Thoracic aorta (tissue), 2 donors: Measurements from ENCODE around the gene ZMIZ1. TPM values are rescaled to one million over a fixed set of nuclear protein-coding genes. Genes with fewer than 3 reads are reported as not detected.

Experiments used
- ATAC-seq: fragments of 150-250 bp; one replicate; pipeline ENCODE4 v1.8.0; 2017; ENCODE audit warnings: low read depth; ENCODE audit not compliant: insufficient number of reproducible peaks, low FRiP score
- DNase-seq: peaks from one replicate; pipeline ENCODE4 v3.0.0-alpha.2; 2020; ENCODE audit warnings: low spot score
- H3K27ac ChIP-seq, 2 donors: fragments of 200-600 bp; sonication (generic); 1 replicate in 1 of 2; 2 replicates in 1 of 2; pipeline ENCODE4 v1.5.1; 2016; ENCODE audit warnings: mild to moderate bottlenecking in 2 of 2, moderate library complexity in 2 of 2
- H3K27me3 ChIP-seq: fragments of 200-600 bp; sonication (generic); replicated peaks from 2 replicates; pipeline ENCODE4 v1.6.0; 2016; ENCODE audit warnings: mild to moderate bottlenecking; ENCODE audit not compliant: insufficient read depth
- H3K36me3 ChIP-seq: fragments of 200-600 bp; sonication (generic); one replicate; pipeline ENCODE4 v1.5.1; 2016
- H3K4me1 ChIP-seq, 2 donors: fragments of 200-600 bp; sonication (generic); 1 replicate in 1 of 2; 2 replicates in 1 of 2; pipeline versions ENCODE4 v1.5.1 to v1.6.0; 2016; ENCODE audit warnings: low read depth in 2 of 2, mild to moderate bottlenecking in 1 of 2; ENCODE audit not compliant: control insufficient read depth in 1 of 2
- H3K4me3 ChIP-seq: fragments of 200-600 bp; sonication (generic); 2 replicates; pipeline ENCODE4 v1.5.1; 2016; ENCODE audit warnings: mild to moderate bottlenecking
- H3K9me3 ChIP-seq: fragments of 200-600 bp; sonication (generic); 2 replicates; pipeline ENCODE4 v1.5.1; 2016
- total RNA-seq, 2 donors: library from RNA; depleted of rRNA; stranded (reverse); fragments of >200 nt; gene quantifications; one replicate each; pipeline versions ENCODE4 v1.1.0 to v1.2.3, GENCODE V29; 2016
- TF ChIP-seq, protein P1 (sequence below): fragments of 200-600 bp; sonication (generic); IDR thresholded peaks from one replicate; pipeline ENCODE4 v1.5.1; 2019; ENCODE audit warnings: antibody characterized with exemption

Gene ZMIZ1
- total RNA-seq, 2 donors from 2014 or later = 57.8 to 81.6 TPM

DNA sequence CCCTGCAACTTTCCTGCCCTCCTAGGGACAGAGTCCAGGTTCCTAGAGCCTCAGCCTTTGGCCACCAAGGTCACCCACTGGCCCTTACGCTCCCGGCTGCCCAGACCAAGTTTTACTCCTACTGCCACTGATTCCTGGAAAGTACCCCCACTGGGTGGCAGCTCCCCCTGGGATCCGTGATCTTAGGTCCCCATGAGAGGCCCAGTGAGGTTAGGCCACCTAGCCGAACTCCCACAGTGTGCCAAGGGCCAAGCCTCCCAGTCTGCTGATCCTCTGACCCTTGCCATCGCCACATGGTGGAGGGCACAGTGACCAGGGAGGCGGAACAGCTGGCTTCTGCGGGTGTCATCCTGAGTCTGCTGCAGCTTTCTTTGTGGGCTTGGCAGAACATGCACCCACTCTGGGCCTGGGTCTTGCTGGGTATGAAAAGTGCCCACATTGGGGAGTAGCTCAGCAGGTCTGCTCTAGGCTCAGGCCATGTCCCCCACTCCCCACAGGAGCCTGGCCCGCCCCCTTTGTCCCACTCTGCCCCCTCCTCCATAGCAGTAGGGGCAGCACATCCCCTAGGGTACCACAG, 238.0 kb downstream of the ZMIZ1 start:
- Histone ChIP-seq H3K27ac (no peak overlapping the region), H3K36me3 (peaks cover 68% of the 10 kb centered on the region), H3K9me3 (no peaks in the 10 kb centered on the region), H3K4me1 (no peaks in the 10 kb centered on the region), H3K27me3 (no peaks in the 10 kb centered on the region), H3K4me3 (no peak overlapping the region)
- no peak for ATAC-seq
- DNase-seq = no peak
- TF ChIP-seq, protein P1, sequence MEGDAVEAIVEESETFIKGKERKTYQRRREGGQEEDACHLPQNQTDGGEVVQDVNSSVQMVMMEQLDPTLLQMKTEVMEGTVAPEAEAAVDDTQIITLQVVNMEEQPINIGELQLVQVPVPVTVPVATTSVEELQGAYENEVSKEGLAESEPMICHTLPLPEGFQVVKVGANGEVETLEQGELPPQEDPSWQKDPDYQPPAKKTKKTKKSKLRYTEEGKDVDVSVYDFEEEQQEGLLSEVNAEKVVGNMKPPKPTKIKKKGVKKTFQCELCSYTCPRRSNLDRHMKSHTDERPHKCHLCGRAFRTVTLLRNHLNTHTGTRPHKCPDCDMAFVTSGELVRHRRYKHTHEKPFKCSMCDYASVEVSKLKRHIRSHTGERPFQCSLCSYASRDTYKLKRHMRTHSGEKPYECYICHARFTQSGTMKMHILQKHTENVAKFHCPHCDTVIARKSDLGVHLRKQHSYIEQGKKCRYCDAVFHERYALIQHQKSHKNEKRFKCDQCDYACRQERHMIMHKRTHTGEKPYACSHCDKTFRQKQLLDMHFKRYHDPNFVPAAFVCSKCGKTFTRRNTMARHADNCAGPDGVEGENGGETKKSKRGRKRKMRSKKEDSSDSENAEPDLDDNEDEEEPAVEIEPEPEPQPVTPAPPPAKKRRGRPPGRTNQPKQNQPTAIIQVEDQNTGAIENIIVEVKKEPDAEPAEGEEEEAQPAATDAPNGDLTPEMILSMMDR = no peak

DNA sequence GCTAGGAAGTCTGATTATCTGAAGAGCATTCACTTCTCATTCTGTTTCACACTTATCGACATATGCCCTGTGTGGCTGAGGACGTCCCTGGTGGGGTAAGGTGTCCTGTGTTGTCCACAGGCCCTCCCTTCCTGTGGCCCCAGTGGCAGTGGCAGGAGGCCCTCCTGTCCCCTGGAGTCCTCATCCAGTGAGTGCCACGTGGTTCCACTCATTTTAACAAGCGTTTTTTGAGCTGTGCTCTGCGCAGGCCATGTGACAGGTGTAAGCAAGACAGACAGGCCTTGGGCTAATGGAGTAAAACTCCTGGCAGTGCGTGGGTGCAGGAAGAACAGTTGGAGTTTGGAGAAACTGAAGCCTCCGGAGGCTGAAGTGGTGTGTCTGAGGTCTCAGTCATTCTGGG, 239.2 kb downstream of the ZMIZ1 start:
- DNase-seq (no peak), ATAC-seq (no peak)
- Histone ChIP-seq H3K36me3 (peaks cover 61% of the 10 kb centered on the region), H3K27ac (no peak overlapping the region), H3K4me1 (no peaks in the 10 kb centered on the region), H3K4me3 (no peak overlapping the region), H3K9me3 (no peaks in the 10 kb centered on the region), H3K27me3 (no peaks in the 10 kb centered on the region)
- TF ChIP-seq, protein P1 = no peak

DNA sequence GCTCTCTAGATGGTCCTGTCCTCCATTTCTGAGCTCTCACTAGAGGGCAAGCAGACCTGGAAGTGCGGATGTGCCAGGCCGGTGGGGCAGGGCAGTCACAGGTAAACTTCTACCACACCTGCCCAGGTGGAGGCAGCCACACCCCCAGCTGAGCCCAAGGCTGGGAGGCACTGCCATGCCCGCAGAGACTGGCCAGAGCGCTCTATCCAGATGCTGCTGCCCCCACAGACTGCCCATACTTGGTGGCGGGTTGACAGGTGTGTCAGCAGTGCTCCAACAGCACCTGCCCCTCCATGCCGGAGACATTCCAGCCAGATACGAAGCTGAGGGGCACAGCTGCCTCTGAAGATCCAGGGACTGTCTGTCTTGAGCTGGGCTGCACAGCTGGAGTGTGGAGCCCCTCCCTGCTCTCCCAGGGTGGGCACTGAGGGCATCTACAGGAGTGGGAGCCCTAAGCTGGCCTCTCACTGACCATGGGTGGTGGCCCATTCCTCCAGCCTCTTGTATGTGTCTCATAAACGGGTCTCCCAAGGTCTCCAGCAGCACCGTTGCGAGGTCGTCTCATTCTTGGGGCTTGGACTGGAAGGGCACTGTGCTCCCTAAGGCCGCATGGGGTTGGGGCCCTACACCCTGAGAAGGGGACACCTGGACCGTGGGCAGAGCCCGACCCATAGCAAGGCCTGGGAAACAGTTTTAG, 240.4 kb downstream of the ZMIZ1 start:
- no peak overlapping the region for H3K27ac ChIP-seq
- TF ChIP-seq, protein P1 = no peak
- no peak for ATAC-seq
- no peaks in the 10 kb centered on the region for H3K27me3 ChIP-seq
- H3K9me3 ChIP-seq = no peaks in the 10 kb centered on the region
- no peaks in the 10 kb centered on the region for H3K4me1 ChIP-seq
- peaks cover 53% of the 10 kb centered on the region for H3K36me3 ChIP-seq
- H3K4me3 ChIP-seq = no peak overlapping the region
- no peak for DNase-seq

DNA sequence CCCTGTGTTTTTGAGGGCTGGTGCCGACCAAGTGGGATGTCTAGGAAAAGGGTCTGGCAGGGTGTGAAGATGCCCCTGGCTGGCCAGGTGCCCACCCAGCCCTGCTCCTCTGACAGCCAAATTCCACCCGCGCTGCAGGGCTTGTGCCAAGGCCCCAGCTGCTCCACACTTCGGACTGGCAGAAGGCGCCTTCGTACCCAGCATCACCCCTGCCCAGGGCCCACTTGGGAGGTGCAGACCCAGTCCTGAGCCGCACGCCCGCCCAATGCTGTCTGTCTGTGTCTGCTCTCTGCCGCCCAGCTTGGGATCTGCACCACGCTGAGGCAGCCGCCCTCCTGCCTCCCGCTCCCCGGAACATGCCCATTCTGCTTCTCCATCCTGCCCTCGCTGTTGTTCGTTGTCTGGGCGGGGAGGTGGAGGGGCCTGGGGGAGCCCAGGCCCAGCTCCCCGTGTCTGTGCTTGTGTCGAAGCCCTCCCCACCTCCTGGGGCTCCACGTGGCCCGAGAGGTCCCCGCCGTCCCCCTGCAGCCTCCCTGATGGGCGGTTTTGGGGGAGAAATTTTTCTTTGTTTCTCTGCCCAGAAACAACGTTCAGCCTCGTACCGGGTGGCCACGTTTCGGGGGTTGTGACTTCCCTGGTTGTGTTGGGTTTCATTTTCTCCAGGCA, 241.6 kb downstream of the ZMIZ1 start:
- no peak overlapping the region for H3K4me3 ChIP-seq
- no peak for ATAC-seq
- no peak overlapping the region for H3K27ac ChIP-seq

More for the DNA sequence above, 241.6 kb downstream of the ZMIZ1 start:
- TF ChIP-seq, protein P1 = no peak
- H3K36me3 ChIP-seq = peaks cover 42% of the 10 kb centered on the region
- no peaks in the 10 kb centered on the region for H3K4me1 ChIP-seq
- DNase-seq = no peak
- H3K9me3 ChIP-seq = no peaks in the 10 kb centered on the region
- H3K27me3 ChIP-seq = no peaks in the 10 kb centered on the region
